Ishikawa (cell line): ENCODE results near the gene TFCP2L1.

Source experiments
- CEBPB ChIP-seq: IDR thresholded peaks from 2 replicates; pipeline ENCODE4 v1.6.1; 2012
- EGR1 ChIP-seq: IDR thresholded peaks from 2 replicates; pipeline ENCODE4 v1.6.1; 2012
- EP300 ChIP-seq: IDR thresholded peaks from 2 replicates; pipeline ENCODE4 v1.6.1; 2012; ENCODE audit warnings: borderline replicate concordance
- FOXM1 ChIP-seq: IDR thresholded peaks from 2 replicates; pipeline ENCODE4 v1.6.1; 2012; ENCODE audit warnings: low read depth, borderline replicate concordance
- RAD21 ChIP-seq: IDR thresholded peaks from 2 replicates; pipeline ENCODE4 v1.6.1; 2012; ENCODE audit warnings: low read depth
- TAF1 ChIP-seq: IDR thresholded peaks from 2 replicates; pipeline ENCODE4 v1.6.1; 2012; ENCODE audit warnings: low read depth, mild to moderate bottlenecking
- TCF12 ChIP-seq: IDR thresholded peaks from 2 replicates; pipeline ENCODE4 v1.6.1; 2012; ENCODE audit warnings: low read depth
- TEAD4 ChIP-seq: IDR thresholded peaks from 2 replicates; pipeline ENCODE4 v1.6.1; 2012
- YY1 ChIP-seq: IDR thresholded peaks from 2 replicates; pipeline ENCODE4 v1.6.1; 2012; ENCODE audit warnings: low read depth
- TF ChIP-seq, protein P1 (sequence below): IDR thresholded peaks from 2 replicates; pipeline ENCODE4 v1.6.1; 2012
- TF ChIP-seq, protein P2 (sequence below): IDR thresholded peaks from 2 replicates; pipeline ENCODE4 v1.6.1; 2012; ENCODE audit warnings: low read depth, mild to moderate bottlenecking
- TF ChIP-seq, protein P3 (sequence below): IDR thresholded peaks from 2 replicates; pipeline ENCODE4 v1.6.1; 2012

DNA sequence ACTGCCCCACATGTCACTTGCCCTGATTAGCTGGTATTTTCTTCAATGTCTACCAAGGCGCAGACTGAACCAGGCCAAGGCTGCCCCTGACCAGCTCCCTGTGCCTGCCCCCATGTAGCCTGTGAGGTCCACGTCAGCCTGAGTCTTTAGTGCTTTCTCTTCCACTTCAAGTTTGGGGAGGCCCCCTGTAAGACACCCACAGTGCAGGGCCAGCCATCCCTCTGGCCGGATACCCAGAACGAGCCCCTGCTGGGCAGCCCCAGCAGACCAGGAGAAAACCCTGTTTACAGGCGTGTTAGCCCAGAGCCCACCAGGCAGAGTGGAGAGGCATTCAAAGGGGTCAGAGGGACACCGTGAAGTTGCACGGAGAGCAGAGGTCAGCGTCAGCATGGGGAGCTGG, 92.4 kb downstream of the TFCP2L1 start:
- TF ChIP-seq CEBPB (no peak), EP300 (no peak), FOXM1 (no peak), EGR1 (no peak), TAF1 (no peak), RAD21 (no peak), YY1 (no peak), TEAD4 (no peak), TCF12 (no peak)
- TF ChIP-seq, protein P1, sequence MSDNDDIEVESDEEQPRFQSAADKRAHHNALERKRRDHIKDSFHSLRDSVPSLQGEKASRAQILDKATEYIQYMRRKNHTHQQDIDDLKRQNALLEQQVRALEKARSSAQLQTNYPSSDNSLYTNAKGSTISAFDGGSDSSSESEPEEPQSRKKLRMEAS, result no peak
- TF ChIP-seq, protein P2, sequence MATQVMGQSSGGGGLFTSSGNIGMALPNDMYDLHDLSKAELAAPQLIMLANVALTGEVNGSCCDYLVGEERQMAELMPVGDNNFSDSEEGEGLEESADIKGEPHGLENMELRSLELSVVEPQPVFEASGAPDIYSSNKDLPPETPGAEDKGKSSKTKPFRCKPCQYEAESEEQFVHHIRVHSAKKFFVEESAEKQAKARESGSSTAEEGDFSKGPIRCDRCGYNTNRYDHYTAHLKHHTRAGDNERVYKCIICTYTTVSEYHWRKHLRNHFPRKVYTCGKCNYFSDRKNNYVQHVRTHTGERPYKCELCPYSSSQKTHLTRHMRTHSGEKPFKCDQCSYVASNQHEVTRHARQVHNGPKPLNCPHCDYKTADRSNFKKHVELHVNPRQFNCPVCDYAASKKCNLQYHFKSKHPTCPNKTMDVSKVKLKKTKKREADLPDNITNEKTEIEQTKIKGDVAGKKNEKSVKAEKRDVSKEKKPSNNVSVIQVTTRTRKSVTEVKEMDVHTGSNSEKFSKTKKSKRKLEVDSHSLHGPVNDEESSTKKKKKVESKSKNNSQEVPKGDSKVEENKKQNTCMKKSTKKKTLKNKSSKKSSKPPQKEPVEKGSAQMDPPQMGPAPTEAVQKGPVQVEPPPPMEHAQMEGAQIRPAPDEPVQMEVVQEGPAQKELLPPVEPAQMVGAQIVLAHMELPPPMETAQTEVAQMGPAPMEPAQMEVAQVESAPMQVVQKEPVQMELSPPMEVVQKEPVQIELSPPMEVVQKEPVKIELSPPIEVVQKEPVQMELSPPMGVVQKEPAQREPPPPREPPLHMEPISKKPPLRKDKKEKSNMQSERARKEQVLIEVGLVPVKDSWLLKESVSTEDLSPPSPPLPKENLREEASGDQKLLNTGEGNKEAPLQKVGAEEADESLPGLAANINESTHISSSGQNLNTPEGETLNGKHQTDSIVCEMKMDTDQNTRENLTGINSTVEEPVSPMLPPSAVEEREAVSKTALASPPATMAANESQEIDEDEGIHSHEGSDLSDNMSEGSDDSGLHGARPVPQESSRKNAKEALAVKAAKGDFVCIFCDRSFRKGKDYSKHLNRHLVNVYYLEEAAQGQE, result no peak
- TF ChIP-seq, protein P3, sequence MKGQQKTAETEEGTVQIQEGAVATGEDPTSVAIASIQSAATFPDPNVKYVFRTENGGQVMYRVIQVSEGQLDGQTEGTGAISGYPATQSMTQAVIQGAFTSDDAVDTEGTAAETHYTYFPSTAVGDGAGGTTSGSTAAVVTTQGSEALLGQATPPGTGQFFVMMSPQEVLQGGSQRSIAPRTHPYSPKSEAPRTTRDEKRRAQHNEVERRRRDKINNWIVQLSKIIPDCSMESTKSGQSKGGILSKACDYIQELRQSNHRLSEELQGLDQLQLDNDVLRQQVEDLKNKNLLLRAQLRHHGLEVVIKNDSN, result no peak
